ENCODE data around the gene N4BP3. TPM values are rescaled to one million over a fixed set of nuclear protein-coding genes. Genes with fewer than 3 reads are reported as not detected.

N4BP3 gene
- total and polyA plus RNA-seq, 2 experiments from 2014 or later: 9.8 to 58.2 TPM

DNA sequence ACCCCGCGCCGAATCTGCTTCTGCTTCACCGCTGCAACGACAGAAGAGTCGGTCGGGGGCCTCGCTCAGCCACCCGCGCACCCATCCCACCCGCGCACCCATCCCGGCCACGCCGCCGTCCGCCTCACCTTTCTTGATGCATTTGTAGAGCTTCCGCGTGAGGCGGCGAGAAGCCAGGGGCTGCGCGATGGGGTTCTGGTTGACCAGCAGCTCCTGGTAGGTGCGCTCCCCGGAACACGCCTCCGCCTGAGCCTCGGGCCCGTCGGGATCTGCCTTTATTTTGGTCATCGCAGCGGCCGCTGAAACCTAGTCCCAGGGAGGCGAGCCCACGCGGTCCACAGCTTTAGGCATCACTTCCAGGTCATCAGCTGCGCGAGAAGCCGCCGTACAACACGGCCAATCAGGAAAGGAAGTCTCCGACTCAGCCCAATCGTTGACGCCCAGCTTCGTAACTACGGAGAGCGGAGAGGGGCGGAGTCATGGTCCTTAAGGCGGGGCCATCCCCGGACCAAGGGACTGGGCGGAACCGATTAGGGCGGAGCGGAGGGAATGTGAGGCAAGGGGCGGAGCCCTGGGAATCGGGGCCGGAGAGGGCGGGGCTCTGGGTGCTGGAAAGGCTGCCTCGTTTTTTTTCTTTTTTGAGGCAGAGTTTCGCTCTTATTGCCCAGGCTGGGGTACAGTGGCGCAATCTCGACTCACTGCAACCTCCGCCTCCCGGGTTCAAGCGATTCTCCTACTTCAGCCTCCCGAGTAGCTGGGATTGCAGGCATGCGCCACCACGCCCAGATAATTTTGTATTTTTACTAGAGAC, 40.4 kb downstream of the N4BP3 start, which contains the start of gene NHP2 (continued):
- TF ChIP-seq, protein P1, sequence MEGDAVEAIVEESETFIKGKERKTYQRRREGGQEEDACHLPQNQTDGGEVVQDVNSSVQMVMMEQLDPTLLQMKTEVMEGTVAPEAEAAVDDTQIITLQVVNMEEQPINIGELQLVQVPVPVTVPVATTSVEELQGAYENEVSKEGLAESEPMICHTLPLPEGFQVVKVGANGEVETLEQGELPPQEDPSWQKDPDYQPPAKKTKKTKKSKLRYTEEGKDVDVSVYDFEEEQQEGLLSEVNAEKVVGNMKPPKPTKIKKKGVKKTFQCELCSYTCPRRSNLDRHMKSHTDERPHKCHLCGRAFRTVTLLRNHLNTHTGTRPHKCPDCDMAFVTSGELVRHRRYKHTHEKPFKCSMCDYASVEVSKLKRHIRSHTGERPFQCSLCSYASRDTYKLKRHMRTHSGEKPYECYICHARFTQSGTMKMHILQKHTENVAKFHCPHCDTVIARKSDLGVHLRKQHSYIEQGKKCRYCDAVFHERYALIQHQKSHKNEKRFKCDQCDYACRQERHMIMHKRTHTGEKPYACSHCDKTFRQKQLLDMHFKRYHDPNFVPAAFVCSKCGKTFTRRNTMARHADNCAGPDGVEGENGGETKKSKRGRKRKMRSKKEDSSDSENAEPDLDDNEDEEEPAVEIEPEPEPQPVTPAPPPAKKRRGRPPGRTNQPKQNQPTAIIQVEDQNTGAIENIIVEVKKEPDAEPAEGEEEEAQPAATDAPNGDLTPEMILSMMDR (conservative IDR thresholded peaks at IDR 0.05; ENCODE audit: low read depth in 2 of 2): no peak
- TF ChIP-seq CREB1 (CRISPR knock-in tag; IDR thresholded peaks at IDR 0.05; ENCODE audit: low read depth): peak; percentile 95
- TF ChIP-seq ZNF331 (CRISPR knock-in tag; IDR thresholded peaks at IDR 0.05; ENCODE audit: low read depth): no peak
- TF ChIP-seq EZH2phosphoT487 (IDR thresholded peaks at IDR 0.05; ENCODE audit: unreplicated experiment): no peak
- no peak for TF ChIP-seq NANOG (IDR thresholded peaks at IDR 0.05; ENCODE audit: borderline replicate concordance)
- TF ChIP-seq, protein P2, sequence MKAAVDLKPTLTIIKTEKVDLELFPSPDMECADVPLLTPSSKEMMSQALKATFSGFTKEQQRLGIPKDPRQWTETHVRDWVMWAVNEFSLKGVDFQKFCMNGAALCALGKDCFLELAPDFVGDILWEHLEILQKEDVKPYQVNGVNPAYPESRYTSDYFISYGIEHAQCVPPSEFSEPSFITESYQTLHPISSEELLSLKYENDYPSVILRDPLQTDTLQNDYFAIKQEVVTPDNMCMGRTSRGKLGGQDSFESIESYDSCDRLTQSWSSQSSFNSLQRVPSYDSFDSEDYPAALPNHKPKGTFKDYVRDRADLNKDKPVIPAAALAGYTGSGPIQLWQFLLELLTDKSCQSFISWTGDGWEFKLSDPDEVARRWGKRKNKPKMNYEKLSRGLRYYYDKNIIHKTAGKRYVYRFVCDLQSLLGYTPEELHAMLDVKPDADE (IDR thresholded peaks at IDR 0.05): no peak; the same call in 1 of the 2 replicates

DNA sequence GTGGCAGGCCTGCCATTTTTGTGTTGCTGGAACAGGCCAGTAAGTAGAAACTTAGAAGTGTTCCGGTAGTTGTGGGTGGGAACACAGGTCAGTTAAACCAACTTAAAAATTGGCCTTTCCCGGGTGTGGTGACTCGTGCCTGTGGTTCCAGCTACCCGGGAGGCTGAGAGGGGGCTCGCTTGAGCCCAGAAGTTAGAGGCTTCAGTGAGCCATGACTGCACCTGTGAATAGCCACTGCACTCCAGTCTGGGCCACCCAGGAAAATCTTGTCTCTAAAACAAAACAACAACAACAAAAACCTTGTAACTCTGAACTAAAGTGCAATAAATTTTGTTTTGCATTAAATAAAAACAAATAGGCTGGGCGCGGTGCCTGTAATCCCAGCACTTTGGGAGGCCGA, 41.7 kb downstream of the N4BP3 start:
- H3K27me3 Mint-ChIP-seq (ENCODE audit: insufficient read depth, low read depth, poor library complexity): peaks cover 10% of the 10 kb centered on the region
- Histone ChIP-seq H3F3A (replicated peaks; ENCODE audit: low read depth) (peaks cover 28% of the 10 kb centered on the region), H3K9me2 (ENCODE audit: insufficient read depth) (no peaks in the 10 kb centered on the region), H4K20me1 (replicated peaks; ENCODE audit: insufficient read depth) (peaks cover 7% of the 10 kb centered on the region), H3K4me3 (no peak overlapping the region), H3K4me1 (ENCODE audit: insufficient read depth) (peaks cover 5% of the 10 kb centered on the region; the same call in 1 of the 2 replicates), H3K79me2 (replicated peaks; ENCODE audit: insufficient read depth) (peaks cover 13% of the 10 kb centered on the region), H2AFZ (no peak overlapping the region), H3K36me3 (ENCODE audit: insufficient read depth) (peaks cover 9% of the 10 kb centered on the region; the same call in 1 of the 2 replicates), H3K27me3 (ENCODE audit: insufficient read depth) (no peaks in the 10 kb centered on the region), H3K4me2 (no peak overlapping the region), H3K27ac (ENCODE audit: low read depth) (0 out of 2 replicates have a peak overlapping the region, but pooled peaks have one; percentile 39)
- ATAC-seq (no peak), DNase-seq (ENCODE audit: low spot score) (no peak)
- TF ChIP-seq CREB1 (CRISPR knock-in tag; IDR thresholded peaks at IDR 0.05; ENCODE audit: low read depth) (no peak), STAT1 (IDR thresholded peaks at IDR 0.05; ENCODE audit: unreplicated experiment) (no peak), POLR2AphosphoS5 (IDR thresholded peaks at IDR 0.05; ENCODE audit: low read depth) (no peak), ZNF331 (CRISPR knock-in tag; IDR thresholded peaks at IDR 0.05; ENCODE audit: low read depth) (no peak), NANOG (IDR thresholded peaks at IDR 0.05; ENCODE audit: borderline replicate concordance) (no peak)
- TF ChIP-seq, protein P1 (conservative IDR thresholded peaks at IDR 0.05; ENCODE audit: low read depth in 2 of 2): no peak
- TF ChIP-seq, protein P2 (IDR thresholded peaks at IDR 0.05): no peak
- H3K4me1 Mint-ChIP-seq: peaks cover 25% of the 10 kb centered on the region
- no peaks in the 10 kb centered on the region; the same call in 2 of the 3 replicates for H3K9me3 Mint-ChIP-seq
- no peak overlapping the region; the same call in 2 of the 3 replicates for H3K4me3 Mint-ChIP-seq
- H3K36me3 Mint-ChIP-seq (ENCODE audit: low read depth): peaks cover 31% of the 10 kb centered on the region
- H3K27ac Mint-ChIP-seq: no peak overlapping the region
